ENCODE measurements around the gene KCNH2. TPM values are rescaled to one million over a fixed set of nuclear protein-coding genes. Genes with fewer than 3 reads are reported as not detected.

KCNH2 gene
- total and polyA plus RNA-seq, 10 of the 15 experiments (the other 5 are each of a cell fraction or from before 2014, with no cell fraction given), result 0.04 to 0.24 (median 0.17) TPM; not detected in 6

DNA sequence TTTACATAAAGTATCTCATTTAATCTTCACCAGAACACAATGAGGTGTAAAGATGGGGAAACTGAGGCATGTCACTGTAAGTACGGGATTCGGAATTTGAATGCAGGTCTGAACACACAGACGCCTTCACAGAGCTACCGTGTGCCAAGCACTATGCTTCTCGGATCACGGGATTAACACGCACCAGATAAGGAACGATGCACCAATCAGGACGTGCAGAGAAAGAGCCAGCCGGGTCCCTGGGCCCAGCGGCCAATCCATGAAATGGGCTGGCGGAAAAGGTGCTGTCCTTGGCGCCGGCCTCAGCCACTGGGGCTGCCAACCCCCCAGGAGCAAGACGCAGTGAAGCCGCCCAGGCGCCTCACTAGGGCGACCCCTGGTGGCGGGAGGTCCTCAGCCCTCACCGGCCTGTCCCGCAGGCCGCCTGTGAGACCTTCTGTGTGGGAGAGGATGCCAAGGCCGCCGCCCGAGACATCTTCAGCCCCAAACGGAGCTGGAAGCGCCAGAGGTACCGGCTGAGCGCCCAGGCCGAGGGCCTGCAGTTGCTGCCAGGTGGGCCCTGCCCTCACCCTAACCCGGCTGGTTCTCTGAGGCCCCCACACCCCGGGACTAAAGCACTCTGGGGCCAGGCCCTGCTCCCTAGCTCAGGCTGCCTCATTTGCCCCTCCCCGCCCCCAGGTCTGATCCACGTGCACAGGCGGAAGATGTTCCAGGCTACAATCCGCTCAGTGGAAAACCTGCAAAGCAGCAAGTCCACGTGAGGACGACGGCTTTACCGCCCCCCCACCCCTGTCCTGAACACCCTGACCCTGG, 30.6 kb upstream of the KCNH2 start (continued):
- TF ChIP-seq PAX5 (IDR thresholded peaks at IDR 0.05; ENCODE audit: borderline replicate concordance, low read depth, low read length) (no peak), RFX5 (IDR thresholded peaks at IDR 0.05; ENCODE audit: low read depth, low read length) (no peak), TCF12 (IDR thresholded peaks at IDR 0.05; ENCODE audit: low read depth, low read length) (no peak), ZNF24 (IDR thresholded peaks at IDR 0.05) (no peak), CBX3 (IDR thresholded peaks at IDR 0.05; ENCODE audit: borderline replicate concordance, low read depth) (no peak), PAX8 (IDR thresholded peaks at IDR 0.05) (no peak), SIN3A (IDR thresholded peaks at IDR 0.05; ENCODE audit: low read depth, low read length) (no peak), BHLHE40 (IDR thresholded peaks at IDR 0.05; ENCODE audit: borderline replicate concordance in 1 of 2, low read depth in 2 of 2, low read length in 1 of 2) (peak; percentile 7 to 83; a peak in 2 of 4 replicates), RUNX3 (IDR thresholded peaks at IDR 0.05; ENCODE audit: low read length) (no peak), SIX5 (IDR thresholded peaks at IDR 0.05; ENCODE audit: low read depth, low read length, severe bottlenecking) (no peak), PML (IDR thresholded peaks at IDR 0.05; ENCODE audit: low read length) (no peak), POLR2AphosphoS2 (IDR thresholded peaks at IDR 0.05; ENCODE audit: low read depth, low read length) (no peak), EGR1 (IDR thresholded peaks at IDR 0.05; ENCODE audit: borderline replicate concordance in 1 of 2, low read depth in 2 of 2, low read length in 2 of 2) (no peak), ETV6 (conservative IDR thresholded peaks at IDR 0.05 in 1 of 2, IDR thresholded peaks at IDR 0.05 in 1 of 2; ENCODE audit: borderline replicate concordance in 1 of 2, low read depth in 1 of 2) (no peak), HDAC2 (IDR thresholded peaks at IDR 0.05) (no peak), FOXK2 (IDR thresholded peaks at IDR 0.05) (no peak), TCF7 (IDR thresholded peaks at IDR 0.05; ENCODE audit: borderline replicate concordance) (no peak), SREBF2 (IDR thresholded peaks at IDR 0.05; ENCODE audit: low read length) (no peak), BCL11A (IDR thresholded peaks at IDR 0.05; ENCODE audit: low read depth, low read length) (no peak), NFYB (IDR thresholded peaks at IDR 0.05; ENCODE audit: insufficient read depth, low read depth, low read length) (peak; percentile 61; the same call in 1 of the 2 replicates)
- TF ChIP-seq, protein P1, sequence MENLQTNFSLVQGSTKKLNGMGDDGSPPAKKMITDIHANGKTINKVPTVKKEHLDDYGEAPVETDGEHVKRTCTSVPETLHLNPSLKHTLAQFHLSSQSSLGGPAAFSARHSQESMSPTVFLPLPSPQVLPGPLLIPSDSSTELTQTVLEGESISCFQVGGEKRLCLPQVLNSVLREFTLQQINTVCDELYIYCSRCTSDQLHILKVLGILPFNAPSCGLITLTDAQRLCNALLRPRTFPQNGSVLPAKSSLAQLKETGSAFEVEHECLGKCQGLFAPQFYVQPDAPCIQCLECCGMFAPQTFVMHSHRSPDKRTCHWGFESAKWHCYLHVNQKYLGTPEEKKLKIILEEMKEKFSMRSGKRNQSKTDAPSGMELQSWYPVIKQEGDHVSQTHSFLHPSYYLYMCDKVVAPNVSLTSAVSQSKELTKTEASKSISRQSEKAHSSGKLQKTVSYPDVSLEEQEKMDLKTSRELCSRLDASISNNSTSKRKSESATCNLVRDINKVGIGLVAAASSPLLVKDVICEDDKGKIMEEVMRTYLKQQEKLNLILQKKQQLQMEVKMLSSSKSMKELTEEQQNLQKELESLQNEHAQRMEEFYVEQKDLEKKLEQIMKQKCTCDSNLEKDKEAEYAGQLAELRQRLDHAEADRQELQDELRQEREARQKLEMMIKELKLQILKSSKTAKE (IDR thresholded peaks at IDR 0.05; ENCODE audit: low read depth, poor library complexity, severe bottlenecking), result no peak
- TF ChIP-seq, protein P2, sequence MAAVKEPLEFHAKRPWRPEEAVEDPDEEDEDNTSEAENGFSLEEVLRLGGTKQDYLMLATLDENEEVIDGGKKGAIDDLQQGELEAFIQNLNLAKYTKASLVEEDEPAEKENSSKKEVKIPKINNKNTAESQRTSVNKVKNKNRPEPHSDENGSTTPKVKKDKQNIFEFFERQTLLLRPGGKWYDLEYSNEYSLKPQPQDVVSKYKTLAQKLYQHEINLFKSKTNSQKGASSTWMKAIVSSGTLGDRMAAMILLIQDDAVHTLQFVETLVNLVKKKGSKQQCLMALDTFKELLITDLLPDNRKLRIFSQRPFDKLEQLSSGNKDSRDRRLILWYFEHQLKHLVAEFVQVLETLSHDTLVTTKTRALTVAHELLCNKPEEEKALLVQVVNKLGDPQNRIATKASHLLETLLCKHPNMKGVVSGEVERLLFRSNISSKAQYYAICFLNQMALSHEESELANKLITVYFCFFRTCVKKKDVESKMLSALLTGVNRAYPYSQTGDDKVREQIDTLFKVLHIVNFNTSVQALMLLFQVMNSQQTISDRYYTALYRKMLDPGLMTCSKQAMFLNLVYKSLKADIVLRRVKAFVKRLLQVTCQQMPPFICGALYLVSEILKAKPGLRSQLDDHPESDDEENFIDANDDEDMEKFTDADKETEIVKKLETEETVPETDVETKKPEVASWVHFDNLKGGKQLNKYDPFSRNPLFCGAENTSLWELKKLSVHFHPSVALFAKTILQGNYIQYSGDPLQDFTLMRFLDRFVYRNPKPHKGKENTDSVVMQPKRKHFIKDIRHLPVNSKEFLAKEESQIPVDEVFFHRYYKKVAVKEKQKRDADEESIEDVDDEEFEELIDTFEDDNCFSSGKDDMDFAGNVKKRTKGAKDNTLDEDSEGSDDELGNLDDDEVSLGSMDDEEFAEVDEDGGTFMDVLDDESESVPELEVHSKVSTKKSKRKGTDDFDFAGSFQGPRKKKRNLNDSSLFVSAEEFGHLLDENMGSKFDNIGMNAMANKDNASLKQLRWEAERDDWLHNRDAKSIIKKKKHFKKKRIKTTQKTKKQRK (IDR thresholded peaks at IDR 0.05; ENCODE audit: low read depth, low read length), result no peak
